Fibroblast of mammary gland (primary cell): Measurements from ENCODE around the gene G0S2.

Experiments
- DNase-seq: peaks from one replicate; pipeline ENCODE4 v3.0.0-alpha.2; 2010; ENCODE audit warnings: low read depth
- H3K4me3 ChIP-seq: 2 replicates; pipeline ENCODE4 v1.5.1; 2011; ENCODE audit warnings: low read depth, mild to moderate bottlenecking, low read length, moderate library complexity; ENCODE audit not compliant: control insufficient read depth
- CTCF ChIP-seq: conservative IDR thresholded peaks from 2 replicates; pipeline ENCODE4 v1.5.1; 2011; ENCODE audit warnings: low read depth, low read length, inconsistent platforms; ENCODE audit not compliant: control insufficient read depth, insufficient read depth

Gene G0S2

GRCh38 chr1:209642816-209643215 lies 32.4 kb upstream of the G0S2 start:
- DNase-seq = no peak
- no peak for TF ChIP-seq CTCF
- no peak overlapping the region for H3K4me3 ChIP-seq

GRCh38 chr1:209643285-209644020 lies 31.8 kb upstream of the G0S2 start:
- DNase-seq = peak; percentile 51
- H3K4me3 ChIP-seq = no peak overlapping the region
- no peak for TF ChIP-seq CTCF

GRCh38 chr1:209645574-209646452 lies 29.4 kb upstream of the G0S2 start:
- TF ChIP-seq CTCF = no peak
- no peak for DNase-seq
- H3K4me3 ChIP-seq = no peak overlapping the region

GRCh38 chr1:209646558-209646957 lies 28.7 kb upstream of the G0S2 start:
- no peak overlapping the region for H3K4me3 ChIP-seq
- peak; percentile 75 for DNase-seq
- TF ChIP-seq CTCF = peak; percentile 60

DNA sequence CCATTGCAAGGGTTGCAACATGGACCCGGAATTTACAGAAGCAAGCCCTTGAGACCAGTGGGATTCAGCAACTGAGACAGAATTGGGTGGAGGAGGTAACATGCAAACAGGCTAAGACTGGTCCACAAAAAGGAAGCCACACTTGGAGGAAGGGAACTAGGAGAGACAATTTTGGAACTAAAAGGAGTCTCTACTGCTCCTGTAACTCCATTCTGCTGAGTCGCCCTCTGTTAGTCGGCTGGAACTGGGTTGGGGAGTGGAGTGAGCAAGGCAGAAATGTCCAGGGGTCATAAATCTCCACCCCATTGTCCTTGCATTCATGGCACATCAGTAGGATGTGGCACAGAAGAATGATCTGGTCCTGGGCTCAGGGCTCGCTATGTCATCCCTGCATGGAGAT lies 28.1 kb upstream of the G0S2 start:
- TF ChIP-seq CTCF = no peak
- no peak overlapping the region for H3K4me3 ChIP-seq
- peak; percentile 18 for DNase-seq

DNA sequence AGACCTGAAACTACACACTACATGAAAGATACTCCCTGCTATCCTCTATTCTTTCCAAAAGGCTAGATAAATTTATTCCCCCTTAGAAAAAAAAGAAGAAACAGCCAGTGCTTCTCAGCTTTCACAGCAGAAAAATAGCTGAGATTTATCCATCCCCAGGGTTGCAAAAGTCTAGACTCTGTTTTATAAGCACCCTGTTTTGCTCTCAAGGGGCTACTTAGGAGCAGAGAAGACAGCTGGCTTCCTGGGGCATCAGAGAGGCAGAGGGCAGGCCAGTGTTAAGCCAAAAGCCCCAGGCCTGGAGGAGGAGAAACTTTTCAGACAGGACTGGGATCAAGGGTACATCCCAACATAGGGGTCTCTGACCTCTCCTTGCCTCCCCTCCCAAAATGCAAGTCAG lies 26.9 kb upstream of the G0S2 start:
- no peak overlapping the region for H3K4me3 ChIP-seq
- no peak for TF ChIP-seq CTCF
- no peak for DNase-seq
